ENCODE measurements around the gene ARHGEF17.
A peak's percentile ranks its signal among the peaks of the same experiment; 100 is the strongest.

Gene ARHGEF17

GRCh38 chr11:73308961-73309919 lies 1.2 kb downstream of the ARHGEF17 start:
- Histone ChIP-seq H3K27ac (ENCODE audit: poor library complexity, severe bottlenecking) (peak overlapping the region; percentile 88), H3K4me3 (ENCODE audit: severe bottlenecking) (peak overlapping the region; percentile 53), H3K36me3 (ENCODE audit: low read depth) (no peaks in the 10 kb centered on the region), H3K27me3 (ENCODE audit: insufficient read depth, poor library complexity, severe bottlenecking) (no peaks in the 10 kb centered on the region), H3K4me1 (ENCODE audit: insufficient read depth, poor library complexity, severe bottlenecking) (peaks cover 5% of the 10 kb centered on the region), H3K9me3 (ENCODE audit: severe bottlenecking) (no peaks in the 10 kb centered on the region)
- no peak for TF ChIP-seq CTCF (IDR thresholded peaks at IDR 0.05; ENCODE audit: poor library complexity, severe bottlenecking)
- ATAC-seq (ENCODE audit: low read depth), result peak; percentile 69
- DNase-seq (ENCODE audit: low spot score), result peak; percentile 94

- DNase-seq (ENCODE audit: low spot score), result no peak
- ATAC-seq (ENCODE audit: low read depth), result no peak
- no peaks in the 10 kb centered on the region for H3K36me3 ChIP-seq (ENCODE audit: low read depth)
- H3K4me3 ChIP-seq (ENCODE audit: severe bottlenecking), result no peak overlapping the region
- peaks cover 5% of the 10 kb centered on the region for H3K4me1 ChIP-seq (ENCODE audit: insufficient read depth, poor library complexity, severe bottlenecking)
- no peak for TF ChIP-seq CTCF (IDR thresholded peaks at IDR 0.05; ENCODE audit: poor library complexity, severe bottlenecking)
- H3K27ac ChIP-seq (ENCODE audit: poor library complexity, severe bottlenecking), result peak overlapping the region; percentile 88
- no peaks in the 10 kb centered on the region for H3K27me3 ChIP-seq (ENCODE audit: insufficient read depth, poor library complexity, severe bottlenecking)
- H3K9me3 ChIP-seq (ENCODE audit: severe bottlenecking), result no peaks in the 10 kb centered on the region
These were observed 2.0 kb downstream of the ARHGEF17 start for GRCh38 chr11:73310076-73310475.

- Histone ChIP-seq H3K36me3 (ENCODE audit: low read depth) (no peaks in the 10 kb centered on the region), H3K9me3 (ENCODE audit: severe bottlenecking) (no peaks in the 10 kb centered on the region), H3K4me3 (ENCODE audit: severe bottlenecking) (no peak overlapping the region), H3K27ac (ENCODE audit: poor library complexity, severe bottlenecking) (no peak overlapping the region), H3K4me1 (ENCODE audit: insufficient read depth, poor library complexity, severe bottlenecking) (peaks cover 5% of the 10 kb centered on the region), H3K27me3 (ENCODE audit: insufficient read depth, poor library complexity, severe bottlenecking) (no peaks in the 10 kb centered on the region)
- ATAC-seq (ENCODE audit: low read depth) (no peak), DNase-seq (ENCODE audit: low spot score) (no peak)
- TF ChIP-seq CTCF (IDR thresholded peaks at IDR 0.05; ENCODE audit: poor library complexity, severe bottlenecking), result no peak
These were observed 2.8 kb downstream of the ARHGEF17 start for GRCh38 chr11:73310661-73311393.

GRCh38 chr11:73311394-73311869 lies 3.4 kb downstream of the ARHGEF17 start:
- Histone ChIP-seq H3K27me3 (ENCODE audit: insufficient read depth, poor library complexity, severe bottlenecking) (no peaks in the 10 kb centered on the region), H3K4me3 (ENCODE audit: severe bottlenecking) (no peak overlapping the region), H3K4me1 (ENCODE audit: insufficient read depth, poor library complexity, severe bottlenecking) (peaks cover 5% of the 10 kb centered on the region), H3K36me3 (ENCODE audit: low read depth) (no peaks in the 10 kb centered on the region), H3K9me3 (ENCODE audit: severe bottlenecking) (no peaks in the 10 kb centered on the region), H3K27ac (ENCODE audit: poor library complexity, severe bottlenecking) (no peak overlapping the region)
- DNase-seq (ENCODE audit: low spot score) (no peak), ATAC-seq (ENCODE audit: low read depth) (no peak)
- no peak for TF ChIP-seq CTCF (IDR thresholded peaks at IDR 0.05; ENCODE audit: poor library complexity, severe bottlenecking)
